Left hindlimb (tissue), 1 donor: ENCODE results near the gene SIRT2.
A peak's percentile ranks its signal among the peaks of the same experiment; 100 is the strongest.

Source experiments
- DNase-seq: peaks from one replicate; pipeline ENCODE4 v3.0.0-alpha.2; 2018

Gene SIRT2

GRCh38 chr19:38919837-38920601 lies 20.6 kb upstream of the SIRT2 start:
- DNase-seq: no peak

DNA sequence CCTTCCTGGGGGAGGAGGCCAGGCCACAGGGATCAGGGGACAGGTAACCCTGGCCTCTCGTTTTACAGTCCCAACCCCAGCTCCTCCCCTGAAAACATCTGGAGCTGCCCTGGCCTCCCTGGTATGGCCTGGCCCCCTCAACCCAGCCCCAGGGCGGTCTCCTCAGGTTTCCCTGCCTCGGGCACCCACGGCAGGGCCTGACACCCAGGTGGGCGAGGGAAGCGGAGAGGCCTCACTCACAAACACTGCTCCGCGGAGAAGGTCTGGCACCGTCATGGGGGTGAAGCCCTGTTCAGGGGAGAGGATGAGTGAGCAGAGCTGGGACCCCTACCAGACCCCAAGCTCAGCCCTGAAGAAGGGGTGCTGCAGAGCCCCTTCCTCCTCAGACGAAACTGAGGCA lies 19.1 kb upstream of the SIRT2 start:
- DNase-seq: no peak

DNA sequence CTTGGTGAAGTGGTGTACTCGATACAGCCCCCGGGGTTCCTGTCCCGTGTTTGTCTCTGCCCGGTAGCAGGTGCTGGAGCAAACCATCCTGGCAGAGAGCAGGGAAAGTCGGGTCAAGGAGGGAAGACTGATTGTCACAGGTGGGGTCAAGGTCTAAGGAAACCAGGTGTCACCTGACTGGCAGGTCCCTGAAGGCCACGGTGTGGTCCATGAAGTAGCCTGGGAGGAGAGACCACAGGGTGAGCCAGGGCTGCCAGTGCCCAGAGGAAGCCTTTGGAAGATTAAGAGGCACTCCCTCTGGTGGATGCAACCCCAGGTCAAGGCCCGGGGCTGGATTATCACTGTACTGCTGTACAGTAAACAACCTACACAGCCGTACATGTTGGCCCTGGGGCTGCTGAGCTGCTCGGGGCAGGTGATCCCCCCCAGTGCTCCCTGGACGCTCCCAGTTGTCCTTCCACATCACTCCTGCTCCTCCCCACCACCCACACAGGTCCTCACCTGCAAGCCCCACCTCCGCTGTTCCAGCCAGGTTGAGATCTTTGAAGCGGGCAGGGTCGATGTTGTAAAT lies 18.6 kb upstream of the SIRT2 start:
- no peak for DNase-seq

GRCh38 chr19:38917516-38917915 lies 18.1 kb upstream of the SIRT2 start:
- peak; percentile 24 for DNase-seq

DNA sequence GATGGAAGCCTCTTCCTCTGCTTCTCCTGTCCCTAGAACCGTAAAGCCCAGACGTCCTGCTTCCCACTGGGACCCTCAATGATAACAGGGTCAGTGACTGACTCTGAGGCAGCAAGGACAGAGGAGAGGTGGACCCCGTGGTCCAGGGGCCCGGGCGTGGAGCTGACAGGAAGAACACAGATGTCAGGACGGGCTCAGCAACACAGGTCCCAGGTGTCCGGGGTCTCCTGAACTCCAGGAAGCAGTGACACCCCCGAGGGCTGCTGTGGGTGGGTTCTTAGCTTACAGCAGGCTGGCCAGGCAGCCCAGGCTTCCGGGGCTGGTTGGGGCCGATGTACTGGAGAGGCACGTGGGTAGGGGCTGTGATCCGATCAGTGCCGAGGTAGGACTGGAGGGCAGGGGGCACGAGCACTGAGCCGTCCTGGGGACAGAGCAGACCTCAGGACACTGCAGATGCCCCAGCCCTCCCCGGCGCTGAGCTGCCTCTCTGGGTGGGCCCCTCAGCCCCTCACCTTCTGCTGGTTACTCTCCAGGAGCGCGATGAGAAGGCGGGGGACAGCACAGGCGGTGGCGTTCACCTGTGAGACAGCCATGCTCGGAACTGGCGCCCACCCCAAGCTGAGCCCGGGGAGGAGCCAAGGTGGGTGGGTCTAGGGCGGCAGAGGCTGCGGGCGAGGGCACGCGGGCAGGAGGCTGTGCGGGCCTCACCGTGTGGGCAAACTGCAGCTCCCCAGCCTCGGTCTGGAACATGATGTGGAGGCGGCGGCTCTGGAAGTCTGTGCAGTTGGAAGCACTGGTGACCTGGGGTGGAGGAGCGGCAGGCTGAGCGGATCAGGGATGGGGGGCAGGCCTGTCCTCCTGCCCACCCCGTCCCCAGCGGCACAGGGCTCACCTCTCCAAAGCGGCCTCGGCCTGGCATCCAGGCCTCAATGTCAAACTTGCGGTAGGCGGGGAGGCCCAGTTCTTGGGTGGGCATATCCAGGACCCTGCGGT lies 16.2 kb upstream of the SIRT2 start:
- no peak for DNase-seq

GRCh38 chr19:38913958-38914357 lies 14.5 kb upstream of the SIRT2 start:
- DNase-seq: no peak

DNA sequence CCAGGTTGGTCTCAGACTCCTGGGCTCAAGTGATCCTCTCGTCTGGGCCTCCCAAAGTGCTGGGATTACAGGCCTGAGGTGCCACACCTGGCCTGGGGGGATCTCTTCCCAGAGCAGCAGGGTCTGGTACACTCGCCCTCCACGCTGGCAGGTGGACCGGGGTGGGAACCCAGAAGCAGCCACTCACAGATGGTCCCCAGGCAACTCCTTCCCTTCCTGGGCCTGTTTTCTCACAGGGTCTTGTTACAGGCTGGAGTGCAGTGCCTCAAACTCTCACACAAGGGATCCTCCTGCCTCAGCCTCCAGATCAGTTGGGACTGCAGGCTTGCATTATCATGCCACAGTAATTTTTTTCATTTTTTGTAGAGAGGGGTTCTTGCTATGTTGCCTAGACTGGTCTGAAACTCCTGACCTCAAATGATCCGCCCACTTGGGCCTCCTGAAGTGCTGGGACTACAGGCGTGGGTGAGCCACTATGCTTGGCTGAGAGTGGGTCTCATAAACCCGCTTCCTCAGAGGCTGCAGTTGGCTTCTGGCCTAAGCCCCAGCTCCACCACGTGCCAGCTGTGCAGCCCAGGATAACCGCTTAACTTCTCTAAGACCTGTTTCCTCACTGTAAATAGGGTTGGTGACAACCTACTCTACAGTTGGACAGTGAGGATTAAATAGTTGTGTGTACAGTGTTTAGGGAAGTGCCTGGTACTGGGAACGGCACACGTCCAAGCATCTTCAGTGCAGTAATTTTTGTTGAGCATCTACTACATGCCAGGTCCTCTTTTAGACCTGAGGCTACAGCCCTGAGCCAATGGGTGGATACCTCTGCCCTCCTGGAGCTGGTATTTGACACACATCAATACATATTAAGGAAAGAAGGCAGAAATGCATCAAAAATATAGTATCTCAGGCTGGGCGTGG lies 13.4 kb upstream of the SIRT2 start:
- no peak for DNase-seq

GRCh38 chr19:38911388-38912001 lies 12.1 kb upstream of the SIRT2 start:
- DNase-seq: no peak

- no peak for DNase-seq
Measured at GRCh38 chr19:38910488-38910887, 11.1 kb upstream of the SIRT2 start.

GRCh38 chr19:38908911-38909310 lies 9.5 kb upstream of the SIRT2 start:
- DNase-seq: no peak

GRCh38 chr19:38907670-38908069 lies 8.3 kb upstream of the SIRT2 start:
- no peak for DNase-seq

DNA sequence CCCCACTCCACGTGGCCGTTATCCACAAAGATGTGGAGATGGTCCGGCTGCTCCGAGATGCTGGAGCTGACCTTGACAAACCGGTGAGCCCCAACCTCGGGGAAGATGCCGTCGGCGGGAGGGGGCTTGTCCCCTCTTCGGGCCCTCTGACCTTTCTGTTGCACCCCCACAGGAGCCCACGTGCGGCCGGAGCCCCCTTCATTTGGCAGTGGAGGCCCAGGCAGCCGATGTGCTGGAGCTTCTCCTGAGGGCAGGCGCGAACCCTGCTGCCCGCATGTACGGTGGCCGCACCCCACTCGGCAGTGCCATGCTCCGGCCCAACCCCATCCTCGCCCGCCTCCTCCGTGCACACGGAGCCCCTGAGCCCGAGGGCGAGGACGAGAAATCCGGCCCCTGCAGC lies 7.8 kb upstream of the SIRT2 start:
- DNase-seq: no peak

DNA sequence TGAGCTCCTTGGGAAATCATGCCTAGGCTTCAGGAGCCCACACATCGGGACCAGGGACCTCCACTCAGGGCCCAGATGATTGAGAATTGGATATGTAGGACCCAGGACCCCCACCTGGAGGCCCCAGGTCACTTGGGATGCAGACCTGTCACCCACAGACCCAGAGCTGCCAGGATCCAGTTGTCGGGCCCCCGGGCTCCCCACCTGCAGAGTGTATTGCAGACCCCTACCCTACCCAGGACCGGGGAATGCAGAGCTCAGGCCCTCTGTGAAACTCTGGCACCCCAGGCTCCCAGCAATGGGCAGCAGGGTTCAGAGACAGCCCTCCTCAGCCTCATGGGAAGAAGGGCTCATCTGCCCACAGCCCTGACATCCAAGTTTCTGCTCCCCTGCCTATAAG lies 6.2 kb upstream of the SIRT2 start:
- DNase-seq: no peak

DNA sequence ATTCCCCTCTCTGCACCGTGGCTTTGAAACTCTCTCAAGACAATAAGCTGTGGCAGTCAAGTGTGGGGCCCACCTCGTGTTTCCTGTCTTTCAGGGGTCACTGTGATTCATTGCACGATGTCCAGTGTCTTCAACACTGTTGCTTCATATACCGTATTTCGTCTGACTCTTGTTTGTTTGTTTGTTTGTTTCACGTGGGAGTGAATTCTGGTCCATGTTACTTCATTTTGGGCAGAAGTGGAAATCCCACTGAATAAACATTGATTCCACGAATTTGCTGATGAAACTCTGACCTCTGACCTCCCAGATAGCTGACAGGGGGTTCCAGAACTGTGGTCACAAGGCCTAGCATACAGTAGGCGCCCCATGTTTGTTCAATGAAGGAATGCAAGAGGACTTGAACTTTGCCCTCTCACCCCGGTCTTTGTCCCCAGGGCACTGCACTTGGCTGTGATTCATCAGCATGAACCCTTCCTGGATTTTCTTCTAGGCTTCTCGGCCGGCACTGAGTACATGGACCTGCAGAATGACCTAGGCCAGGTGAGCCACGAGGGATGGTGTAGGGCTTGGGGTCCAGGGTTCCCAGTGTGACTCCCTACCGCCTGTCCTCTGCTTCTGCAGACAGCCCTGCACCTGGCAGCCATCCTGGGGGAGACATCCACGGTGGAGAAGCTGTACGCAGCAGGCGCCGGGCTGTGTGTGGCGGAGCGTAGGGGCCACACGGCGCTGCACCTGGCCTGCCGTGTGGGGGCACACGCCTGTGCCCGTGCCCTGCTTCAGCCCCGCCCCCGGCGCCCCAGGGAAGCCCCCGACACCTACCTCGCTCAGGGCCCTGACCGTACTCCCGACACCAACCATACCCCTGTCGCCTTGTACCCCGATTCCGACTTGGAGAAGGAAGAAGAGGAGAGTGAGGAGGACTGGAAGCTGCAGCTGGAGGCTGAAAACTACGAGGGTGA lies 5.4 kb upstream of the SIRT2 start:
- DNase-seq: no peak

DNA sequence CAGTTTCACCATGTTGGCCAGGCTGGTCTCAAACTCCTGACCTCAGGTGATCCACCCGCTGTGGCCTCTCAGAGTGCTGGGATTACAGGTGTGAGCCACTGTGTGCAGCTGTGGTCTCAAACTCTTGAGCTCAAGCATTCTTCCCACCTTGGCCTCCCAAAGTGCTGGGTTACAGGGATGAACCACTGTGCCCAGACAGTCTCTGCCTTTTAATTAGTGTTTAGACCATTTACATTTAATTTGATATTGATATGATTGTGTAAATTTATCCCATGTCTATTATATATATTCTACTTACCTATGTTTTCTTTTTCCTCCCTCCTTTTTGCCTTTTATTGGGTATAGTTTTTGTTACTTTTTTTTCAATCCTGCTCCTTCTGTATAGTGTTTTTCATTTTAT lies 2.3 kb upstream of the SIRT2 start:
- DNase-seq: no peak

- no peak for DNase-seq
Measured at GRCh38 chr19:38900743-38901190, 1.3 kb upstream of the SIRT2 start.

DNA sequence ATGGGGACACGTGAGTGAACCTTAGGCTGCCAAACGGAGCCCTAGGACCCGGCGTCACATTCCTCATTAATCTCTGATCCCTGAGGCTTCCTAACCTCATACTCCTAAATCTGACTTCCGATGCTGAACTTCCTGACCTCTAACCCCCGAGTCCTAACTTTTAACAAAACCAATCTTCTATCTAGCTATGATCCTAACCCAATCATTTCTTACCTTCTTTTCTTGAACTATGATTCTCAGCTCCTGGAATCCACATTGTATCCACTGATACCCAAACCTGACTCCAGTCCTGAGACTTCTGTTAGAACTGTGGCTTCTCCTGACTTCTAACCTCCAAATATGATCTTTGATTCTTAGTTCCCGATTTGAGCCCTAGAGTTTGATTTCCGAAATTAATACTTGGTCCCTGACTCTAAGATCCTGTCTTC lies 798 bp upstream of the SIRT2 start:
- no peak for DNase-seq

GRCh38 chr19:38898788-38899446 lies 501 bp downstream of the SIRT2 start:
- peak; percentile 37 for DNase-seq

DNA sequence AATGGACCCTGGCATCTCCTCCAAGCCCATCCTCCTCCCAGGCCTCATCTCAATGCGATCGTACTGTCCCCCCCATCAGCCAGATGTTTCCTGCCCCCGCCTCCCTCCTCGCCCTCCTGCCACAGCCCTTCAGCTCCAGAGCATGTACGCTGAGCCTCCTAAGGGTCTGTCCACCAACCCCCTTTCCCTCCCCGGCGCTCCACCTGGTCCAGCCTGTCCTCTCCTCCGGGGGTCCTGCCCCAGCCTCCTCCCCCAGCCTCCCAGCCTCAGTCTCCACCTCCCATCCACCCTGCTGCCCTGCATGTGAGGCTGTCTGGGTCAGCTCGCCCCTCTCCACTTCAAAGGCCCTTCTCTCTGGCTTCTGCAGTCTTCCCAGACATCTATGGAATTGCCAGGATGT lies 4.5 kb downstream of the SIRT2 start:
- no peak for DNase-seq

DNA sequence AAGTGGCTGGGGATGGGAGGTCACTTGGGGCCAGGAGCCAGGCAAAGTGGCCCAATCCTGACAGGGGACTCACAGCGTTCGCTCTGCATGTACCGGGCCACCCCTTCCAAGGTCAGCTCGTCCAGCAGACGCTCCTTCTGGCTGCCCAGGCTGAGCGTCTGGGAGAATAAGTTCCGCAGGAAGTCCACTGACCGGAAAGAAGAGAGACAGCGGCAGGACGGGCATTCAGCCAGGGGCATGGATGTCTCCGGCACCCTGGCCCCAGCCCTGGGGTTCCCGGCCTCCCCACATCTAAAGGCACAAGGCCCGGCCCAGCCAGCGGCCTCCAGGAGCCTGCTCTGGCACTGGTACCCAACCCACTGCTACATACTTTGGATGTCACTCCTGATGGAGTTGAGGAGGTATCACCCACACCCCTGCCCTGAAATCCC lies 6.1 kb downstream of the SIRT2 start:
- DNase-seq: no peak
